SK-N-SH (cell line): ENCODE results near the gene NSD2.

Experiments
- ELF1 ChIP-seq: IDR thresholded peaks from 2 replicates; pipeline ENCODE4 v1.4.0; 2012
- EZH2phosphoT487 ChIP-seq: fragments of 200-600 bp; sonication (generic); IDR thresholded peaks from 2 replicates; pipeline ENCODE4 v1.6.1; 2017; ENCODE audit warnings: low read depth, mixed run types, mild to moderate bottlenecking, antibody characterized with exemption, moderate library complexity, borderline replicate concordance
- JUND ChIP-seq: IDR thresholded peaks from 2 replicates; pipeline ENCODE4 v1.4.0; 2012
- POLR2AphosphoS5 ChIP-seq: IDR thresholded peaks from 2 replicates; pipeline ENCODE4 v1.6.1; 2012; ENCODE audit warnings: low read depth, low read length
- RFX5 ChIP-seq: IDR thresholded peaks from 2 replicates; pipeline ENCODE4 v1.6.1; 2012; ENCODE audit warnings: mild to moderate bottlenecking, improper control_type of control experiment, low read length
- YY1 ChIP-seq: IDR thresholded peaks from 2 replicates; pipeline ENCODE4 v1.4.0; 2012; ENCODE audit warnings: low read depth, mild to moderate bottlenecking
- TF ChIP-seq, protein P1 (sequence below): IDR thresholded peaks from 2 replicates; pipeline ENCODE4 v1.6.1; 2012; ENCODE audit warnings: mild to moderate bottlenecking, low read depth, low read length, moderate library complexity
- TF ChIP-seq, protein P2 (sequence below): fragments of 200-600 bp; sonication (generic); IDR thresholded peaks from 2 replicates; pipeline ENCODE4 v1.6.1; 2017; ENCODE audit warnings: antibody characterized with exemption, mild to moderate bottlenecking, moderate library complexity

DNA sequence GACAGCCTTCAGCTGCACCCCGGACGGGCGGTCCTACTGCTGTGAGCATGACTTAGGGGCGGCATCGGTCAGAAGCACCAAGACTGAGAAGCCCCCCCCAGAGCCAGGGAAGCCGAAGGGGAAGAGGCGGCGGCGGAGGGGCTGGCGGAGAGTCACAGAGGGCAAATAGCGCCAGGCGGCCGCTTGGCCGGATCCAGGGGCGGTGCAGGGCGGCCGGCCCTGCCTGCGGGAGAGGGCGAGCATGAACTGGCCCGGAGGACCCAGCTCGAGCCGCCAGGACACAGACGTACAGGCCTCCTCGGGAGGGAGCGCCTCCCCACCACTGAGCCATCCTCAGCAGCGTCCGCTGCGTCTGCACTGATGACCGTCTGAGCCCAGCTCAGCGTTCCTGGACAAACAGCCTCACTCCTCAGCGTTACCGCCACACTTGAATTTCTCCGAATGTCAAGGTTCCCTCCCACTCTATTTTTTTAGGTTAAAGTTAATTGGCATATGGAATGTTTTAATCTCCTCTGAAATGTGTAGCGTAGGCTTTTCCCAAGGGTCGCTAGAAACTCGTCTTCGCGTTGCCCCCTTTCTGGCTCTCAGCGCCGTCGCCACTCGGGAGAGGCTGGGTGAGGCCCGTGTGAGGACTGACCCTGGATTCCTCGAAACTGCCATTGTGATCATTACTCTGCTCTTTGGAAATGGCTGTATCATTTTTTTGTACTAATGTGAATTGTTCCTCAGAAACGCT, 107.7 kb downstream of the NSD2 start:
- TF ChIP-seq, protein P1, sequence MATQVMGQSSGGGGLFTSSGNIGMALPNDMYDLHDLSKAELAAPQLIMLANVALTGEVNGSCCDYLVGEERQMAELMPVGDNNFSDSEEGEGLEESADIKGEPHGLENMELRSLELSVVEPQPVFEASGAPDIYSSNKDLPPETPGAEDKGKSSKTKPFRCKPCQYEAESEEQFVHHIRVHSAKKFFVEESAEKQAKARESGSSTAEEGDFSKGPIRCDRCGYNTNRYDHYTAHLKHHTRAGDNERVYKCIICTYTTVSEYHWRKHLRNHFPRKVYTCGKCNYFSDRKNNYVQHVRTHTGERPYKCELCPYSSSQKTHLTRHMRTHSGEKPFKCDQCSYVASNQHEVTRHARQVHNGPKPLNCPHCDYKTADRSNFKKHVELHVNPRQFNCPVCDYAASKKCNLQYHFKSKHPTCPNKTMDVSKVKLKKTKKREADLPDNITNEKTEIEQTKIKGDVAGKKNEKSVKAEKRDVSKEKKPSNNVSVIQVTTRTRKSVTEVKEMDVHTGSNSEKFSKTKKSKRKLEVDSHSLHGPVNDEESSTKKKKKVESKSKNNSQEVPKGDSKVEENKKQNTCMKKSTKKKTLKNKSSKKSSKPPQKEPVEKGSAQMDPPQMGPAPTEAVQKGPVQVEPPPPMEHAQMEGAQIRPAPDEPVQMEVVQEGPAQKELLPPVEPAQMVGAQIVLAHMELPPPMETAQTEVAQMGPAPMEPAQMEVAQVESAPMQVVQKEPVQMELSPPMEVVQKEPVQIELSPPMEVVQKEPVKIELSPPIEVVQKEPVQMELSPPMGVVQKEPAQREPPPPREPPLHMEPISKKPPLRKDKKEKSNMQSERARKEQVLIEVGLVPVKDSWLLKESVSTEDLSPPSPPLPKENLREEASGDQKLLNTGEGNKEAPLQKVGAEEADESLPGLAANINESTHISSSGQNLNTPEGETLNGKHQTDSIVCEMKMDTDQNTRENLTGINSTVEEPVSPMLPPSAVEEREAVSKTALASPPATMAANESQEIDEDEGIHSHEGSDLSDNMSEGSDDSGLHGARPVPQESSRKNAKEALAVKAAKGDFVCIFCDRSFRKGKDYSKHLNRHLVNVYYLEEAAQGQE: no peak
- TF ChIP-seq, protein P2, sequence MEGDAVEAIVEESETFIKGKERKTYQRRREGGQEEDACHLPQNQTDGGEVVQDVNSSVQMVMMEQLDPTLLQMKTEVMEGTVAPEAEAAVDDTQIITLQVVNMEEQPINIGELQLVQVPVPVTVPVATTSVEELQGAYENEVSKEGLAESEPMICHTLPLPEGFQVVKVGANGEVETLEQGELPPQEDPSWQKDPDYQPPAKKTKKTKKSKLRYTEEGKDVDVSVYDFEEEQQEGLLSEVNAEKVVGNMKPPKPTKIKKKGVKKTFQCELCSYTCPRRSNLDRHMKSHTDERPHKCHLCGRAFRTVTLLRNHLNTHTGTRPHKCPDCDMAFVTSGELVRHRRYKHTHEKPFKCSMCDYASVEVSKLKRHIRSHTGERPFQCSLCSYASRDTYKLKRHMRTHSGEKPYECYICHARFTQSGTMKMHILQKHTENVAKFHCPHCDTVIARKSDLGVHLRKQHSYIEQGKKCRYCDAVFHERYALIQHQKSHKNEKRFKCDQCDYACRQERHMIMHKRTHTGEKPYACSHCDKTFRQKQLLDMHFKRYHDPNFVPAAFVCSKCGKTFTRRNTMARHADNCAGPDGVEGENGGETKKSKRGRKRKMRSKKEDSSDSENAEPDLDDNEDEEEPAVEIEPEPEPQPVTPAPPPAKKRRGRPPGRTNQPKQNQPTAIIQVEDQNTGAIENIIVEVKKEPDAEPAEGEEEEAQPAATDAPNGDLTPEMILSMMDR: no peak
- TF ChIP-seq JUND (no peak), ELF1 (no peak), POLR2AphosphoS5 (0 out of 2 replicates have a peak, but pooled peaks have one; percentile 10), YY1 (no peak), EZH2phosphoT487 (no peak), RFX5 (no peak)
